Measurements from ENCODE around the gene IFNA7.
"Not testable (repeated sequence)": the region's sequence is repeated elsewhere in the genome, so short reads cannot be mapped to it uniquely, and the experiment has no call there.

Gene IFNA7

GRCh38 chr9:21182810-21183736 is 18.9 kb downstream of the IFNA7 start:
- H3K36me3 ChIP-seq (ENCODE audit: control insufficient read depth in 1 of 2, insufficient read depth in 2 of 2, low read length in 2 of 2); H3K9me3 ChIP-seq (ENCODE audit: control insufficient read depth in 1 of 2, low read length in 2 of 2); H3K27me3 ChIP-seq (ENCODE audit: control insufficient read depth in 1 of 2, insufficient read depth in 2 of 2, low read length in 2 of 2); H3K4me1 ChIP-seq (ENCODE audit: control insufficient read depth in 1 of 2, insufficient read depth in 2 of 2, low read length in 2 of 2); H3K27ac ChIP-seq (ENCODE audit: low read depth, low read length); H3K4me3 ChIP-seq (ENCODE audit: low read depth in 1 of 2, low read length in 2 of 2); H3K9ac ChIP-seq (ENCODE audit: low read depth in 1 of 2, low read length in 2 of 2): not testable (repeated sequence)

DNA sequence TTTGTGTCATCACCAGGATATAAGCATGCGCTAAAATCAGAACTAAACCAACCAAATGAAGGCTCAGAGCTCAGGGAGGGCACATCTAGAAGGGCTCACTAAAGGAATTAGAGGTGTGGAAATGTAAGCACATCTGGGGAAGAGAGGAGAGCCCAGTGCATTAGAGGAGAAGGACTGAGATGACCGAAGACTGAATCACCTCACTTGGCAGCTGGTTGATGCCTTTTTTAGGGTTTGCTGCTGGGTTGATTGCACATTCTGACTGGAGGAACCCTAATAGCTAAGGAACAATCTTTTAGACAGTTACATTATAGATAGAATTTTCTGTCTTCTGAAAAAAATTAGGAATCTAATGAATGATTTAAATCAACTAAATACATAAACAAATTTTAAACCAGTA is 27.3 kb downstream of the IFNA7 start:
- Histone ChIP-seq H3K27me3 (ENCODE audit: control insufficient read depth in 1 of 2, insufficient read depth in 2 of 2, low read length in 2 of 2) (no peaks in the 10 kb centered on the region), H3K36me3 (ENCODE audit: control insufficient read depth in 1 of 2, insufficient read depth in 2 of 2, low read length in 2 of 2) (no peaks in the 10 kb centered on the region), H3K4me3 (ENCODE audit: low read depth in 1 of 2, low read length in 2 of 2) (no peak overlapping the region), H3K4me1 (ENCODE audit: control insufficient read depth in 1 of 2, insufficient read depth in 2 of 2, low read length in 2 of 2) (no peaks in the 10 kb centered on the region), H3K9ac (ENCODE audit: low read depth in 1 of 2, low read length in 2 of 2) (no peak overlapping the region), H3K27ac (ENCODE audit: low read depth, low read length) (no peak overlapping the region), H3K9me3 (ENCODE audit: control insufficient read depth in 1 of 2, low read length in 2 of 2) (no peaks in the 10 kb centered on the region)

DNA sequence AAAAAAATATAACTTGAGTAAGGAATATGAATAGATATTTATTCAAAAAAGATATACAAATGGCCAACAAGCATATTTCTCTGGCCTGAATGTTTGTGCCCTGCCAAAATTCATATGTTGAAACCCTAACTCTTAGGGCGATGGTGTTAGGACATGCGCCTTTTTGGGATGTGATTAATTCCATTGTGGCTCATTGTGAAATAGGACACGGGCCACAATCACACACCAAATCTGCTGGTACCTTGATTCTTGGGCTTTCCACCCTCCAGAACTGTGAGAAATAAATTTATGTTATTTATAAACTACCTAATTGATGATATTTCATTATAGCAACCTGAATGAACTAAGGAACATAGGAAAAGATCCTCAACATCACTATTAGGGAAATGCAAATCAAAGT is 29.8 kb downstream of the IFNA7 start:
- Histone ChIP-seq H3K27ac (ENCODE audit: low read depth, low read length) (no peak overlapping the region), H3K4me3 (ENCODE audit: low read depth in 1 of 2, low read length in 2 of 2) (no peak overlapping the region), H3K27me3 (ENCODE audit: control insufficient read depth in 1 of 2, insufficient read depth in 2 of 2, low read length in 2 of 2) (no peaks in the 10 kb centered on the region), H3K9me3 (ENCODE audit: control insufficient read depth in 1 of 2, low read length in 2 of 2) (no peaks in the 10 kb centered on the region), H3K9ac (ENCODE audit: low read depth in 1 of 2, low read length in 2 of 2) (no peak overlapping the region), H3K36me3 (ENCODE audit: control insufficient read depth in 1 of 2, insufficient read depth in 2 of 2, low read length in 2 of 2) (no peaks in the 10 kb centered on the region), H3K4me1 (ENCODE audit: control insufficient read depth in 1 of 2, insufficient read depth in 2 of 2, low read length in 2 of 2) (no peaks in the 10 kb centered on the region)

- no peaks in the 10 kb centered on the region for H3K27me3 ChIP-seq (ENCODE audit: control insufficient read depth in 1 of 2, insufficient read depth in 2 of 2, low read length in 2 of 2)
- no peaks in the 10 kb centered on the region for H3K36me3 ChIP-seq (ENCODE audit: control insufficient read depth in 1 of 2, insufficient read depth in 2 of 2, low read length in 2 of 2)
- H3K9ac ChIP-seq (ENCODE audit: low read depth in 1 of 2, low read length in 2 of 2), result no peak overlapping the region
- H3K9me3 ChIP-seq (ENCODE audit: control insufficient read depth in 1 of 2, low read length in 2 of 2), result no peaks in the 10 kb centered on the region
- H3K4me1 ChIP-seq (ENCODE audit: control insufficient read depth in 1 of 2, insufficient read depth in 2 of 2, low read length in 2 of 2), result no peaks in the 10 kb centered on the region
- H3K27ac ChIP-seq (ENCODE audit: low read depth, low read length), result no peak overlapping the region
- no peak overlapping the region for H3K4me3 ChIP-seq (ENCODE audit: low read depth in 1 of 2, low read length in 2 of 2)
Observed at GRCh38 chr9:21171351-21171750, 30.7 kb downstream of the IFNA7 start.

GRCh38 chr9:21166560-21166959 is 35.4 kb downstream of the IFNA7 start, which contains the start of gene IFNA21:
Gene IFNA21 (minus strand): TSS chr9:21166660. CDS start chr9:21166612, 48 bp downstream.
- not testable (repeated sequence) for H3K27me3 ChIP-seq (ENCODE audit: control insufficient read depth in 1 of 2, insufficient read depth in 2 of 2, low read length in 2 of 2); H3K36me3 ChIP-seq (ENCODE audit: control insufficient read depth in 1 of 2, insufficient read depth in 2 of 2, low read length in 2 of 2); H3K27ac ChIP-seq (ENCODE audit: low read depth, low read length); H3K4me1 ChIP-seq (ENCODE audit: control insufficient read depth in 1 of 2, insufficient read depth in 2 of 2, low read length in 2 of 2); H3K9ac ChIP-seq (ENCODE audit: low read depth in 1 of 2, low read length in 2 of 2); H3K4me3 ChIP-seq (ENCODE audit: low read depth in 1 of 2, low read length in 2 of 2); H3K9me3 ChIP-seq (ENCODE audit: control insufficient read depth in 1 of 2, low read length in 2 of 2)

GRCh38 chr9:21165516-21165915 is 36.5 kb downstream of the IFNA7 start:
- no peaks in the 10 kb centered on the region for H3K27me3 ChIP-seq (ENCODE audit: control insufficient read depth in 1 of 2, insufficient read depth in 2 of 2, low read length in 2 of 2)
- no peaks in the 10 kb centered on the region for H3K9me3 ChIP-seq (ENCODE audit: control insufficient read depth in 1 of 2, low read length in 2 of 2)
- H3K27ac ChIP-seq (ENCODE audit: low read depth, low read length), result no peak overlapping the region
- no peak overlapping the region for H3K4me3 ChIP-seq (ENCODE audit: low read depth in 1 of 2, low read length in 2 of 2)
- no peaks in the 10 kb centered on the region for H3K36me3 ChIP-seq (ENCODE audit: control insufficient read depth in 1 of 2, insufficient read depth in 2 of 2, low read length in 2 of 2)
- no peak overlapping the region for H3K9ac ChIP-seq (ENCODE audit: low read depth in 1 of 2, low read length in 2 of 2)
- no peaks in the 10 kb centered on the region for H3K4me1 ChIP-seq (ENCODE audit: control insufficient read depth in 1 of 2, insufficient read depth in 2 of 2, low read length in 2 of 2)

- Histone ChIP-seq H3K4me3 (ENCODE audit: low read depth in 1 of 2, low read length in 2 of 2) (no peak overlapping the region), H3K27ac (ENCODE audit: low read depth, low read length) (no peak overlapping the region), H3K9me3 (ENCODE audit: control insufficient read depth in 1 of 2, low read length in 2 of 2) (no peaks in the 10 kb centered on the region), H3K27me3 (ENCODE audit: control insufficient read depth in 1 of 2, insufficient read depth in 2 of 2, low read length in 2 of 2) (no peaks in the 10 kb centered on the region), H3K9ac (ENCODE audit: low read depth in 1 of 2, low read length in 2 of 2) (no peak overlapping the region), H3K4me1 (ENCODE audit: control insufficient read depth in 1 of 2, insufficient read depth in 2 of 2, low read length in 2 of 2) (no peaks in the 10 kb centered on the region), H3K36me3 (ENCODE audit: control insufficient read depth in 1 of 2, insufficient read depth in 2 of 2, low read length in 2 of 2) (no peaks in the 10 kb centered on the region)
Observed at GRCh38 chr9:21160178-21160577, 41.8 kb downstream of the IFNA7 start.

DNA sequence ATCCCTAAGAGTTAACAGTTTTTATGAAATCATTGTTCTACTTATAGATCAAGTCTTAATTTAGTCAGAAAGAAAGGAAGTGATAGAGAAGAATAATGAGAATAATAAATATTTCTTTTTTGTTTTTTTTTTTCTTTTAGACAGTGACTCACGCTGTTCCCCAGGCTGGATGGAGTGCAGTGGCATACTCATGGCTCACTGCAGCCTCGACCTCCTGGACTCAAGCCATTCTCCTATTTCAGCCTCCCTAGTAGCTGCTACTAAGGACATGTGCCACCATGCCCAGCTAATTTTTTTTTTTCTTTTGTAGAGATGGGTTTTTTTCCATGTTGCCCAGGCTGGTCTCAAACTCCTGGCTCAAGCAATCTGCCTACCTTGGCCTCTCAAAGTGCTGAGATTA is 46.5 kb downstream of the IFNA7 start:
- no peaks in the 10 kb centered on the region for H3K9me3 ChIP-seq (ENCODE audit: control insufficient read depth in 1 of 2, low read length in 2 of 2)
- no peak overlapping the region for H3K9ac ChIP-seq (ENCODE audit: low read depth in 1 of 2, low read length in 2 of 2)
- no peaks in the 10 kb centered on the region for H3K36me3 ChIP-seq (ENCODE audit: control insufficient read depth in 1 of 2, insufficient read depth in 2 of 2, low read length in 2 of 2)
- H3K27me3 ChIP-seq (ENCODE audit: control insufficient read depth in 1 of 2, insufficient read depth in 2 of 2, low read length in 2 of 2), result no peaks in the 10 kb centered on the region
- peaks cover 0 to 4% of the 10 kb centered on the region in 2 donors for H3K4me1 ChIP-seq (ENCODE audit: control insufficient read depth in 1 of 2, insufficient read depth in 2 of 2, low read length in 2 of 2)
- no peak overlapping the region for H3K4me3 ChIP-seq (ENCODE audit: low read depth in 1 of 2, low read length in 2 of 2)
- H3K27ac ChIP-seq (ENCODE audit: low read depth, low read length), result no peak overlapping the region

GRCh38 chr9:21154018-21154608 is 47.9 kb downstream of the IFNA7 start:
- no peaks in the 10 kb centered on the region for H3K27me3 ChIP-seq (ENCODE audit: control insufficient read depth in 1 of 2, insufficient read depth in 2 of 2, low read length in 2 of 2)
- H3K4me3 ChIP-seq (ENCODE audit: low read depth in 1 of 2, low read length in 2 of 2), result no peak overlapping the region
- no peaks in the 10 kb centered on the region for H3K36me3 ChIP-seq (ENCODE audit: control insufficient read depth in 1 of 2, insufficient read depth in 2 of 2, low read length in 2 of 2)
- no peak overlapping the region for H3K9ac ChIP-seq (ENCODE audit: low read depth in 1 of 2, low read length in 2 of 2)
- no peak overlapping the region for H3K27ac ChIP-seq (ENCODE audit: low read depth, low read length)
- peaks cover 0 to 4% of the 10 kb centered on the region in 2 donors for H3K4me1 ChIP-seq (ENCODE audit: control insufficient read depth in 1 of 2, insufficient read depth in 2 of 2, low read length in 2 of 2)
- H3K9me3 ChIP-seq (ENCODE audit: control insufficient read depth in 1 of 2, low read length in 2 of 2), result no peaks in the 10 kb centered on the region

DNA sequence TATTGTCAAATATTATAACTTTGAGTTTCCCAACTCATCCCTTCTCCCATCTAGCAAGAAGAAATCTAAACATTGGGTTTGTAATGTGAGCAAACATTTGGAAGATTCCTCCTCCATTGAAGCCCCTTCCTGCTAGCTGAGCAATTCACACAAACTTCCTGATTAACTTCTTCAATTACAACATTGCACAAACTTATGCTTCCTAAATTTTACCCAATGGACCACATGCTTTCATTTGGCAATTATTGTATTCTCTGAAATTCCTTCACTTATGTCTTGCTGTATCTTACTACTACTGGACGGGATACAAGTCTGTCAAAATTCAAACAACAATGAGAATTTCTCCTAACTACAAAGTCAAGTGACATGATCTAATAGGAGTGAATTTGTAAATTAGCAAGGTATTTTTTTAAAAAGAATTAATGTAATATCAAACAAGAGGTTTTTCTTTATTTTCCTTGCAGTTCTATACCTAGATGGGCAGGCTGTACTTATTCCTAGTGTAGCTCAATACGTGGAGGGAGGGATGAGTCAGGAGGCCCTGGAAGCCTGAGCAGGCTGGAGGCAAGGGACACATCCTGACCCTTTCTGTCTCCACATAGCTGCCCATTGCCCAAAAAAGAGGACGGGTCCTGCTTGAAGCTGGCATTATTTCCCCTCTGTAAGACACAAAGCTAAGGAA is 48.5 kb downstream of the IFNA7 start:
- Histone ChIP-seq H3K9ac (ENCODE audit: low read depth in 1 of 2, low read length in 2 of 2) (no peak overlapping the region), H3K4me3 (ENCODE audit: low read depth in 1 of 2, low read length in 2 of 2) (no peak overlapping the region), H3K4me1 (ENCODE audit: control insufficient read depth in 1 of 2, insufficient read depth in 2 of 2, low read length in 2 of 2) (peaks cover 0 to 4% of the 10 kb centered on the region in 2 donors), H3K27ac (ENCODE audit: low read depth, low read length) (no peak overlapping the region), H3K27me3 (ENCODE audit: control insufficient read depth in 1 of 2, insufficient read depth in 2 of 2, low read length in 2 of 2) (no peaks in the 10 kb centered on the region), H3K36me3 (ENCODE audit: control insufficient read depth in 1 of 2, insufficient read depth in 2 of 2, low read length in 2 of 2) (no peaks in the 10 kb centered on the region), H3K9me3 (ENCODE audit: control insufficient read depth in 1 of 2, low read length in 2 of 2) (no peaks in the 10 kb centered on the region)
